ENCODE results near the gene PHLDB2. TPM values are rescaled to one million over a fixed set of nuclear protein-coding genes. Genes with fewer than 3 reads are reported as not detected.

The PHLDB2 gene
- total and polyA plus RNA-seq, 3 experiments from 2014 or later = 1.9 to 8.1 (median 2.2) TPM

GRCh38 chr3:111870620-111871019, 11.6 kb downstream of the PHLDB2 start:
- Mint-ChIP-seq H3K9me3 (no peaks in the 10 kb centered on the region), H3K36me3 (peaks cover 4 to 13% (median 8%) of the 10 kb centered on the region in 3 donors), H3K4me1 (peaks cover 10 to 14% (median 13%) of the 10 kb centered on the region in 3 donors), H3K4me3 (no peak overlapping the region), H3K27ac (peak overlapping the region in 1 of 8 donors; percentile 14), H3K27me3 (peaks cover 0 to 1% of the 10 kb centered on the region in 2 donors)
- Histone ChIP-seq H3K4me3 (ENCODE audit: low read length) (no peak overlapping the region), H3K27me3 (ENCODE audit: insufficient read depth, low read length, poor library complexity, severe bottlenecking) (no peaks in the 10 kb centered on the region), H3K27ac (ENCODE audit: low read depth, low read length) (no peak overlapping the region), H3K9me3 (ENCODE audit: low read length) (no peaks in the 10 kb centered on the region), H3K4me1 (ENCODE audit: insufficient read depth, low read length) (no peaks in the 10 kb centered on the region), H3K36me3 (ENCODE audit: insufficient read depth, low read length) (no peaks in the 10 kb centered on the region)
- DNase-seq = no peak
- ChIA-PET POLR2A (no interaction called here), CTCF (interaction anchor here (1.0 kb wide), 2 partner anchors 10 to 35 kb away, joined by 3 read pairs; no protein-coding TSS in a partner anchor)

DNA sequence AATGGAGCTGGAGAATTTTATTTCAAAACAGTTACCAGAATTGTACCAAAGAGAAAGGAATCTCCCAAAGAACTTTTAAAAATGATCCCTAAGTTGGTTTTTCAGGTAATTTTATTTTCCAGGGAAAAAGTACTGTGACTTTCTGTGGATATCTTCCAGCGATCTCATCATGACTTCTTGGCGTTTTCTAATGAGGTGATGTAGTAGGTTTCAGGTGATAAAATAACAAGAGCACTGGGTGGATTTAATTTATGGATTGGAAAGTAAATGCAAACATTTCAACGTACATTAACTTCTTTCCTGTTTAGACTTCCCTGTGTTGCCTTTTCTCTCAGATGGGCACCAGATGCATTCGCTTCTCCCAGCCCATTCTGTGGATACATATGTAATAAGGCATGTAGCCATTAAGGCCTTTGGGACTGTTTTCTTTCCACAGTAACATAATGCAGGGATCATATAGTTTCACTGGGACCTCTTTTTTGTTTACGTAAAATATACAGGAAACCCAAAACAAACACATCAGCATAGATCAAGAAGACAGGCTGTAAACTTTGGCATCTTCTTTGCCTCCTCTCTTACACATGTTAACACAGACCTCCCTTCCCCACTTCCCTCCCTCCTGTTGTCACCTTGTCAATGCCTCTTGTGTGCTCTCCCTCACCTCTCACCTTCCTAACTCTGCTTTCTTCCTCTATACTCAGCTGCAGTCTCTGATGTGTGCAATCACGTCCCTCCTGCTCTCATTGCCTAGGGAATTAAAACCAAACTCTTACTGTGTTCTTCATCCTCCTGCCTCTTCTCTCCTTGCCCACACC, 13.0 kb downstream of the PHLDB2 start:
- peaks cover 10 to 13% (median 12%) of the 10 kb centered on the region in 3 donors for H3K4me1 Mint-ChIP-seq

DNA sequence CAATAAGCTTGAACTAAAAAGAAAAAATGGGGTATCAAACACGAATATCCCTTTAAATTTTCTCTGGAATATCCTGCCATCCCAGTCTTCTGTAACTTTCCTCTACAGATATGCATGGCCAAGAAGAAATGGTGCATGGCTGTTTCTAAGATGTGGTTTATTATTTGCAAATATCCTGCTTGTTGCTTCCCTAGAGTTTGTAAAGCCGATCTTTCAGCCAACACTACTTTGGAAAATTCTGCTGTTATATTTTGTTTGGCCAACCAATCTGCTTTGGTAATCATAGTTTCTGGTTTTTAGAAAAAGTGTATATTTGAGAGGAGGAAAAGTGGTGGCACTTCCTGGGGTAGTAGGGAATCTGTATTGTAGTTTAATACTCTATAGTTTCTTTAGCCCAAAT, 13.9 kb downstream of the PHLDB2 start:
- Mint-ChIP-seq H3K27me3 (peaks cover 0 to 1% of the 10 kb centered on the region in 2 donors), H3K4me3 (no peak overlapping the region), H3K9me3 (peaks cover 0 to 14% (median 5%) of the 10 kb centered on the region in 5 donors), H3K36me3 (peaks cover 13 to 23% (median 15%) of the 10 kb centered on the region in 3 donors), H3K27ac (no peak overlapping the region), H3K4me1 (peaks cover 10 to 14% (median 13%) of the 10 kb centered on the region in 3 donors)
- no peak overlapping the region for H3K27ac ChIP-seq (ENCODE audit: low read depth, low read length)
- H3K9me3 ChIP-seq (ENCODE audit: low read length) = no peaks in the 10 kb centered on the region
- ChIA-PET POLR2A (no interaction called here), CTCF (interaction anchor here (1.7 kb wide), 1 partner anchor 12 kb away, joined by 7 read pairs; no protein-coding TSS in a partner anchor)
- no peak overlapping the region for H3K4me3 ChIP-seq (ENCODE audit: low read length)
- no peak for DNase-seq
- no peaks in the 10 kb centered on the region for H3K36me3 ChIP-seq (ENCODE audit: insufficient read depth, low read length)
- no peaks in the 10 kb centered on the region for H3K4me1 ChIP-seq (ENCODE audit: insufficient read depth, low read length)
- H3K27me3 ChIP-seq (ENCODE audit: insufficient read depth, low read length, poor library complexity, severe bottlenecking) = no peaks in the 10 kb centered on the region

More for the DNA sequence above, 13.0 kb downstream of the PHLDB2 start:
- Histone ChIP-seq H3K4me1 (ENCODE audit: insufficient read depth, low read length) (no peaks in the 10 kb centered on the region), H3K4me3 (ENCODE audit: low read length) (no peak overlapping the region), H3K9me3 (ENCODE audit: low read length) (no peaks in the 10 kb centered on the region), H3K27me3 (ENCODE audit: insufficient read depth, low read length, poor library complexity, severe bottlenecking) (no peaks in the 10 kb centered on the region), H3K27ac (ENCODE audit: low read depth, low read length) (no peak overlapping the region), H3K36me3 (ENCODE audit: insufficient read depth, low read length) (no peaks in the 10 kb centered on the region)
- peaks cover 11 to 15% (median 13%) of the 10 kb centered on the region in 3 donors for H3K36me3 Mint-ChIP-seq
- H3K27ac Mint-ChIP-seq = no peak overlapping the region
- peaks cover 0 to 1% of the 10 kb centered on the region in 2 donors for H3K27me3 Mint-ChIP-seq
- H3K4me3 Mint-ChIP-seq = no peak overlapping the region
- H3K9me3 Mint-ChIP-seq = peaks cover 0 to 6% (median 0%) of the 10 kb centered on the region in 5 donors
- DNase-seq = no peak
- ChIA-PET CTCF (interaction anchor here (1.7 kb wide), 1 partner anchor 12 kb away, joined by 7 read pairs; no protein-coding TSS in a partner anchor), POLR2A (interaction anchor here (1.0 kb wide), 1 partner anchor 12 kb away, joined by 3 read pairs; no protein-coding TSS in a partner anchor)

GRCh38 chr3:111874177-111874820, 15.2 kb downstream of the PHLDB2 start:
- CTCF ChIA-PET = interaction anchor here (0.9 kb wide), 1 partner anchor 14 kb away, joined by 3 read pairs; no protein-coding TSS in a partner anchor

GRCh38 chr3:111881480-111881879, 22.4 kb downstream of the PHLDB2 start:
- Mint-ChIP-seq H3K9me3 (peaks cover 0 to 13% (median 6%) of the 10 kb centered on the region in 5 donors), H3K36me3 (peaks cover 23 to 33% (median 26%) of the 10 kb centered on the region in 3 donors), H3K4me3 (no peak overlapping the region), H3K4me1 (peaks cover 9 to 15% (median 13%) of the 10 kb centered on the region in 3 donors), H3K27ac (no peak overlapping the region), H3K27me3 (no peaks in the 10 kb centered on the region)
- ChIA-PET CTCF (no interaction called here), POLR2A (no interaction called here)
- no peaks in the 10 kb centered on the region for H3K4me1 ChIP-seq (ENCODE audit: insufficient read depth, low read length)
- H3K27ac ChIP-seq (ENCODE audit: low read depth, low read length) = no peak overlapping the region
- no peaks in the 10 kb centered on the region for H3K9me3 ChIP-seq (ENCODE audit: low read length)
- H3K36me3 ChIP-seq (ENCODE audit: insufficient read depth, low read length) = no peaks in the 10 kb centered on the region
- no peak for DNase-seq
- H3K27me3 ChIP-seq (ENCODE audit: insufficient read depth, low read length, poor library complexity, severe bottlenecking) = no peaks in the 10 kb centered on the region
- H3K4me3 ChIP-seq (ENCODE audit: low read length) = no peak overlapping the region

More at GRCh38 chr3:111874177-111874820, 15.2 kb downstream of the PHLDB2 start:
- no peak overlapping the region for H3K27ac ChIP-seq (ENCODE audit: low read depth, low read length)
- no peak overlapping the region for H3K4me3 ChIP-seq (ENCODE audit: low read length)
- H3K9me3 Mint-ChIP-seq = peaks cover 0 to 14% (median 5%) of the 10 kb centered on the region in 5 donors
- H3K36me3 ChIP-seq (ENCODE audit: insufficient read depth, low read length) = no peaks in the 10 kb centered on the region
- H3K27me3 ChIP-seq (ENCODE audit: insufficient read depth, low read length, poor library complexity, severe bottlenecking) = no peaks in the 10 kb centered on the region
- POLR2A ChIA-PET = interaction anchor here (0.8 kb wide), 1 partner anchor 14 kb away, joined by 3 read pairs; no protein-coding TSS in a partner anchor
- DNase-seq = no peak
- no peaks in the 10 kb centered on the region for H3K4me1 ChIP-seq (ENCODE audit: insufficient read depth, low read length)
- H3K27me3 Mint-ChIP-seq = peaks cover 0 to 1% of the 10 kb centered on the region in 2 donors
- no peak overlapping the region for H3K27ac Mint-ChIP-seq
- H3K9me3 ChIP-seq (ENCODE audit: low read length) = no peaks in the 10 kb centered on the region
- H3K4me3 Mint-ChIP-seq = no peak overlapping the region
- peaks cover 11 to 19% (median 13%) of the 10 kb centered on the region in 3 donors for H3K4me1 Mint-ChIP-seq
- peaks cover 13 to 23% (median 14%) of the 10 kb centered on the region in 3 donors for H3K36me3 Mint-ChIP-seq

DNA sequence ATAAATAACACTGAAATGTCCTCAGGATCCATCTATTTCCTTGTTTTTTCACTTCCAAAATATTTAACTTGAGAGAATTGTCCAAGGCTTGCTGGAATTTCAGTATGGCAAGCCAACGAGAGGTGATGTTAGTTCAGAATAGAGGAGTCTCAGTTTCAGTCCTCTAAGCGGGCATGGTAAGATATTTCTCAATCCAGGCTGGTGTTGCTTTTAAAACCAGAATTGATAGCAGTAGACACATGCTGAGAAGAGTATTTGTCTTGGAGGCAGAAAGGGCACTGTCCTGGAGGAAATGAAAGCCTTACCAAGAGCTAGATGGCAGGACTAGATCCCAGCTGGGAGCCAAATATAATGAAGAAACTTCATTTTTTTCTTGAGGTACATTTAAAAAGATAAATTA, 23.1 kb downstream of the PHLDB2 start:
- H3K4me1 Mint-ChIP-seq = peaks cover 9 to 15% (median 13%) of the 10 kb centered on the region in 3 donors
- ChIA-PET POLR2A (no interaction called here), CTCF (interaction anchor here (1.7 kb wide), 1 partner anchor 46 kb away, joined by 3 read pairs; no protein-coding TSS in a partner anchor)
- Histone ChIP-seq H3K27ac (ENCODE audit: low read depth, low read length) (no peak overlapping the region), H3K4me3 (ENCODE audit: low read length) (no peak overlapping the region), H3K4me1 (ENCODE audit: insufficient read depth, low read length) (no peaks in the 10 kb centered on the region), H3K27me3 (ENCODE audit: insufficient read depth, low read length, poor library complexity, severe bottlenecking) (no peaks in the 10 kb centered on the region), H3K36me3 (ENCODE audit: insufficient read depth, low read length) (no peaks in the 10 kb centered on the region), H3K9me3 (ENCODE audit: low read length) (no peaks in the 10 kb centered on the region)
- H3K36me3 Mint-ChIP-seq = peaks cover 24 to 28% (median 25%) of the 10 kb centered on the region in 3 donors
- H3K9me3 Mint-ChIP-seq = peaks cover 0 to 7% (median 4%) of the 10 kb centered on the region in 5 donors
- H3K27ac Mint-ChIP-seq = peak overlapping the region in 2 of 8 donors; percentile 44 to 72
- H3K4me3 Mint-ChIP-seq = no peak overlapping the region
- no peaks in the 10 kb centered on the region for H3K27me3 Mint-ChIP-seq
- DNase-seq = no peak

DNA sequence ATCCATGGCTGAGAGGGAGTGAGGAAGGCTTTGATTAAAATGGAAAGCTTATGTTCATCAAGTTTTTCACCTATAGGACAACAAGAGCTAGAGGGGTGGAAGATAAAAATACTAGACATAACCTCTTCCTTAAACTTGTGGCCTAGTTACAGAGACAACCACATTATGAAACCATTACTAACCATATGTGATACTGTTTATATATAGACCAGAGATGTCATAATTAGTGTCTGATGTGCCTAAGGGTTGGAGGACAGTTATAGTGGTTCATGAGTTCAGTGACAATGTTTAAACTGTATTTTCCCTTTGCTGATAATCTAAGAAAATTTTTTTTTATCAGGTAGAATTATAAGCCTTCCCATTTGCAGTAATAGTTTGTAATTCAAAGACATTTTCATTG, 23.7 kb downstream of the PHLDB2 start:
- no peak for DNase-seq

More for the DNA sequence above, 23.7 kb downstream of the PHLDB2 start:
- ChIA-PET CTCF (interaction anchor here (1.7 kb wide), 1 partner anchor 47 kb away, joined by 3 read pairs; no protein-coding TSS in a partner anchor), POLR2A (no interaction called here)
- no peaks in the 10 kb centered on the region for H3K36me3 ChIP-seq (ENCODE audit: insufficient read depth, low read length)
- peak overlapping the region in 4 of 8 donors; percentile 24 to 72 (median 45) for H3K27ac Mint-ChIP-seq
- no peaks in the 10 kb centered on the region for H3K4me1 ChIP-seq (ENCODE audit: insufficient read depth, low read length)
- H3K27ac ChIP-seq (ENCODE audit: low read depth, low read length) = no peak overlapping the region
- peaks cover 0 to 2% (median 2%) of the 10 kb centered on the region in 5 donors for H3K9me3 Mint-ChIP-seq
- no peaks in the 10 kb centered on the region for H3K9me3 ChIP-seq (ENCODE audit: low read length)
- no peak overlapping the region for H3K4me3 Mint-ChIP-seq
- H3K4me1 Mint-ChIP-seq = peaks cover 9 to 15% (median 12%) of the 10 kb centered on the region in 3 donors
- no peaks in the 10 kb centered on the region for H3K27me3 Mint-ChIP-seq
- no peaks in the 10 kb centered on the region for H3K27me3 ChIP-seq (ENCODE audit: insufficient read depth, low read length, poor library complexity, severe bottlenecking)
- peaks cover 23 to 25% (median 24%) of the 10 kb centered on the region in 3 donors for H3K36me3 Mint-ChIP-seq
- no peak overlapping the region for H3K4me3 ChIP-seq (ENCODE audit: low read length)

Measured in CD8-positive, alpha-beta memory T cell (primary cell).